ENCODE measurements around the gene CEACAM18. TPM values are rescaled to one million over a fixed set of nuclear protein-coding genes. Genes with fewer than 3 reads are reported as not detected.

The CEACAM18 gene
- total RNA-seq, 2 experiments from 2014 or later: not detected

- intact Hi-C loops (cut with DNase I, micrococcal nuclease): no loop called here
- CTCF ChIA-PET: no interaction called here
Measured at GRCh38 chr19:51490676-51491075, 12.3 kb downstream of the CEACAM18 start.

GRCh38 chr19:51491586-51491985, 13.2 kb downstream of the CEACAM18 start:
- no peaks in the 10 kb centered on the region for H3K36me3 ChIP-seq (ENCODE audit: insufficient read depth, low read length)
- DNase-seq: no peak
- ATAC-seq (ENCODE audit: poor library complexity): no peak
- peaks cover 13% of the 10 kb centered on the region for H3K27me3 Mint-ChIP-seq
- no peak overlapping the region for H3K4me3 ChIP-seq (ENCODE audit: low read length)
- POLR2A ChIA-PET: no interaction called here
- no peak overlapping the region for H3K27ac Mint-ChIP-seq
- CTCF ChIA-PET: no interaction called here
- no peak overlapping the region for H3K4me3 Mint-ChIP-seq
- no peak overlapping the region for H3K27ac ChIP-seq (ENCODE audit: low read depth in 1 of 2, low read length in 2 of 2)
- no peaks in the 10 kb centered on the region for H3K9me3 Mint-ChIP-seq
- H3K36me3 Mint-ChIP-seq (ENCODE audit: low read depth): no peaks in the 10 kb centered on the region
- intact Hi-C loops (cut with DNase I, micrococcal nuclease): no loop called here
- peaks cover 0 to 5% of the 10 kb centered on the region in 2 experiments for H3K9me3 ChIP-seq (ENCODE audit: control insufficient read depth in 1 of 2, insufficient read depth in 1 of 2, low read length in 2 of 2)
- H3K27me3 ChIP-seq (ENCODE audit: control insufficient read depth in 1 of 2, insufficient read depth in 2 of 2, low read length in 2 of 2): peaks cover 0 to 2% of the 10 kb centered on the region in 2 experiments
- no peaks in the 10 kb centered on the region for H3K4me1 Mint-ChIP-seq (ENCODE audit: low read depth)
- no peaks in the 10 kb centered on the region for H3K4me1 ChIP-seq (ENCODE audit: insufficient read depth, low read length)
- no peak for TF ChIP-seq CTCF (IDR thresholded peaks at IDR 0.05)

More at GRCh38 chr19:51490676-51491075, 12.3 kb downstream of the CEACAM18 start:
- H3K27me3 ChIP-seq (ENCODE audit: control insufficient read depth in 1 of 2, insufficient read depth in 2 of 2, low read length in 2 of 2): peaks cover 0 to 2% of the 10 kb centered on the region in 2 experiments
- TF ChIP-seq CTCF (IDR thresholded peaks at IDR 0.05): no peak
- H3K9me3 ChIP-seq (ENCODE audit: control insufficient read depth in 1 of 2, insufficient read depth in 1 of 2, low read length in 2 of 2): peaks cover 0 to 5% of the 10 kb centered on the region in 2 experiments
- no peaks in the 10 kb centered on the region for H3K4me1 ChIP-seq (ENCODE audit: insufficient read depth, low read length)
- Mint-ChIP-seq H3K4me1 (ENCODE audit: low read depth) (no peaks in the 10 kb centered on the region), H3K9me3 (no peaks in the 10 kb centered on the region), H3K27me3 (peaks cover 17% of the 10 kb centered on the region), H3K27ac (no peak overlapping the region), H3K4me3 (no peak overlapping the region), H3K36me3 (ENCODE audit: low read depth) (no peaks in the 10 kb centered on the region)
- H3K27ac ChIP-seq (ENCODE audit: low read depth in 1 of 2, low read length in 2 of 2): no peak overlapping the region
- POLR2A ChIA-PET: no interaction called here
- ATAC-seq (ENCODE audit: poor library complexity) (no peak), DNase-seq (no peak)
- no peaks in the 10 kb centered on the region for H3K36me3 ChIP-seq (ENCODE audit: insufficient read depth, low read length)
- H3K4me3 ChIP-seq (ENCODE audit: low read length): no peak overlapping the region

- H3K36me3 Mint-ChIP-seq (ENCODE audit: low read depth): no peaks in the 10 kb centered on the region
- no peak for DNase-seq
- no peak for ATAC-seq (ENCODE audit: poor library complexity)
- TF ChIP-seq CTCF (IDR thresholded peaks at IDR 0.05): no peak
- H3K4me1 ChIP-seq (ENCODE audit: insufficient read depth, low read length): no peaks in the 10 kb centered on the region
- POLR2A ChIA-PET: no interaction called here
- intact Hi-C loops (cut with DNase I, micrococcal nuclease): no loop called here
- H3K9me3 Mint-ChIP-seq: no peaks in the 10 kb centered on the region
- H3K4me3 Mint-ChIP-seq: no peak overlapping the region
- CTCF ChIA-PET: no interaction called here
- H3K27ac ChIP-seq (ENCODE audit: low read depth in 1 of 2, low read length in 2 of 2): no peak overlapping the region
- H3K27me3 Mint-ChIP-seq: peaks cover 20% of the 10 kb centered on the region
- H3K36me3 ChIP-seq (ENCODE audit: insufficient read depth, low read length): no peaks in the 10 kb centered on the region
- H3K27me3 ChIP-seq (ENCODE audit: control insufficient read depth in 1 of 2, insufficient read depth in 2 of 2, low read length in 2 of 2): peaks cover 0 to 2% of the 10 kb centered on the region in 2 experiments
- peaks cover 0 to 5% of the 10 kb centered on the region in 2 experiments for H3K9me3 ChIP-seq (ENCODE audit: control insufficient read depth in 1 of 2, insufficient read depth in 1 of 2, low read length in 2 of 2)
- no peak overlapping the region for H3K4me3 ChIP-seq (ENCODE audit: low read length)
- H3K27ac Mint-ChIP-seq: no peak overlapping the region
- H3K4me1 Mint-ChIP-seq (ENCODE audit: low read depth): no peaks in the 10 kb centered on the region
Measured at GRCh38 chr19:51493776-51494175, 15.4 kb downstream of the CEACAM18 start.

Data from CD4-positive, alpha-beta T cell (primary cell).